Measurements from ENCODE around the gene DAND5.
A peak's percentile ranks its signal among the peaks of the same experiment; 100 is the strongest.

The DAND5 gene

GRCh38 chr19:12969292-12969988, at the start of gene DAND5:
TSS of gene DAND5 (plus strand) at chr19:12969576. CDS start at chr19:12969661, 85 bp downstream.
- no peak for DNase-seq

GRCh38 chr19:12921047-12921446, 48.3 kb upstream of the DAND5 start:
- no peak for DNase-seq

GRCh38 chr19:12922959-12923358, 46.4 kb upstream of the DAND5 start:
- DNase-seq: no peak

- DNase-seq: no peak
Measured at GRCh38 chr19:12924621-12925310, 44.6 kb upstream of the DAND5 start.

- DNase-seq: no peak
Measured at GRCh38 chr19:12930002-12930645, 39.3 kb upstream of the DAND5 start.

GRCh38 chr19:12932392-12933286, 36.7 kb upstream of the DAND5 start:
- DNase-seq: no peak

GRCh38 chr19:12933287-12934072, 35.9 kb upstream of the DAND5 start, which contains the start of gene FARSA:
TSS of gene FARSA (minus strand) at chr19:12933711. CDS start at chr19:12933696, 15 bp downstream.
- DNase-seq: peak; percentile 89

- no peak for DNase-seq
Measured at GRCh38 chr19:12935071-12935470, 34.3 kb upstream of the DAND5 start.

GRCh38 chr19:12936582-12936981, 32.8 kb upstream of the DAND5 start:
- DNase-seq: no peak

- no peak for DNase-seq
Measured at GRCh38 chr19:12937093-12937926, 32.1 kb upstream of the DAND5 start.

- peak; percentile 100 for DNase-seq
Measured at GRCh38 chr19:12937927-12938778, 31.2 kb upstream of the DAND5 start, which contains the start of gene CALR. TSS of gene CALR (plus strand) at chr19:12938609. CDS start at chr19:12938680, 71 bp downstream.

GRCh38 chr19:12938779-12939601, 30.4 kb upstream of the DAND5 start:
- peak; percentile 52 for DNase-seq

GRCh38 chr19:12939975-12940423, 29.4 kb upstream of the DAND5 start:
- DNase-seq: no peak

GRCh38 chr19:12940897-12941296, 28.5 kb upstream of the DAND5 start:
- DNase-seq: no peak

GRCh38 chr19:12943437-12944044, 25.8 kb upstream of the DAND5 start:
- DNase-seq: no peak

- DNase-seq: no peak
Measured at GRCh38 chr19:12944104-12944674, 25.2 kb upstream of the DAND5 start.

GRCh38 chr19:12945479-12946091, 23.8 kb upstream of the DAND5 start, which contains the start of gene RAD23A:
TSS of gene RAD23A (plus strand) at chr19:12945862. CDS start at chr19:12945949, 87 bp downstream.
- DNase-seq: peak; percentile 98

Measured in activated naive CD4-positive, alpha-beta T cell treated with Interleukin-2 at 50 U/mL for 16 hours (primary cell).